Endothelial cell of umbilical vein (primary cell): ENCODE data around the gene DNAJC12.

Source experiments
- CTCF ChIP-seq, 2 donors: IDR thresholded peaks; 1 replicate in 1 of 2; 2 replicates in 1 of 2; pipeline ENCODE4 v1.5.1; 2011; ENCODE audit warnings: low read length in 2 of 2, mild to moderate bottlenecking in 2 of 2, moderate library complexity in 2 of 2, control low read depth in 1 of 2, inconsistent platforms in 1 of 2, low read depth in 1 of 2; ENCODE audit not compliant: insufficient read depth in 1 of 2; ENCODE audit errors: extremely low read depth in 1 of 2
- MYC ChIP-seq: IDR thresholded peaks from one replicate; pipeline ENCODE4 v1.6.1; 2011; ENCODE audit warnings: mild to moderate bottlenecking, low read depth, low read length
- POLR2A ChIP-seq: IDR thresholded peaks from 2 replicates; pipeline ENCODE4 v1.6.1; 2012; ENCODE audit warnings: low read depth, mild to moderate bottlenecking, control low read depth, low read length
- POLR2AphosphoS5 ChIP-seq: IDR thresholded peaks from 2 replicates; pipeline ENCODE4 v1.6.1; 2012; ENCODE audit warnings: low read depth, mild to moderate bottlenecking, control low read depth, low read length, moderate library complexity; ENCODE audit not compliant: insufficient read depth

- TF ChIP-seq POLR2A (no peak), CTCF (IDR thresholded peaks at IDR 0.05; ENCODE audit: extremely low read depth in 1 of 2, insufficient read depth in 1 of 2, low read depth in 1 of 2, low read length in 2 of 2) (no peak), MYC (no peak), POLR2AphosphoS5 (no peak)
These were observed 44.7 kb downstream of the DNAJC12 start for GRCh38 chr10:67793313-67793712.
